Stimulated activated naive CD8-positive, alpha-beta T cell treated with anti-CD3 and anti-CD28 coated beads, Interleukin-15, amount 100 ng/mL, for 72 hours (primary cell): ENCODE measurements around the gene PHACTR3.
A peak's percentile ranks its signal among the peaks of the same experiment; 100 is the strongest.

Source experiments
- ATAC-seq: fragments of 150-1000 bp; cut with Tn5 transposase; 2 replicates; pipeline ENCODE4 v1.10.0; 2021; ENCODE audit warnings: mild to moderate bottlenecking, moderate library complexity
- DNase-seq, 2 donors: peaks; one replicate each; pipeline ENCODE4 v3.0.0; 2021 to 2022
- H3K27ac Mint-ChIP-seq, 2 donors: one replicate each; pipeline ENCODE4 v1.8.0; 2022; ENCODE audit warnings: mild to moderate bottlenecking in 2 of 2, mixed read lengths in 2 of 2, moderate library complexity in 2 of 2
- H3K27me3 Mint-ChIP-seq: one replicate; pipeline ENCODE4 v1.8.0; 2022; ENCODE audit warnings: mixed read lengths
- H3K4me1 Mint-ChIP-seq: one replicate; pipeline ENCODE4 v1.8.0; 2022; ENCODE audit warnings: mild to moderate bottlenecking, mixed read lengths
- H3K4me3 Mint-ChIP-seq, 2 donors: one replicate each; pipeline ENCODE4 v1.8.0; 2022; ENCODE audit warnings: mild to moderate bottlenecking in 2 of 2, mixed read lengths in 2 of 2, moderate library complexity in 1 of 2
- H3K9me3 Mint-ChIP-seq, 2 donors: one replicate each; pipeline ENCODE4 v1.8.0; 2022; ENCODE audit warnings: mixed read lengths in 2 of 2

The PHACTR3 gene

GRCh38 chr20:59752704-59753460 lies 148.5 kb downstream of the PHACTR3 start:
- no peaks in the 10 kb centered on the region for H3K4me1 Mint-ChIP-seq
- DNase-seq (no peak), ATAC-seq (no peak)
- no peaks in the 10 kb centered on the region for H3K9me3 Mint-ChIP-seq
- no peak overlapping the region for H3K4me3 Mint-ChIP-seq
- H3K27me3 Mint-ChIP-seq, result peaks cover 55% of the 10 kb centered on the region
- H3K27ac Mint-ChIP-seq, result peak overlapping the region in 1 of 2 donors; percentile 48

- H3K27me3 Mint-ChIP-seq, result peaks cover 55% of the 10 kb centered on the region
- no peak overlapping the region for H3K4me3 Mint-ChIP-seq
- H3K4me1 Mint-ChIP-seq, result no peaks in the 10 kb centered on the region
- DNase-seq (no peak), ATAC-seq (no peak)
- H3K9me3 Mint-ChIP-seq, result no peaks in the 10 kb centered on the region
- H3K27ac Mint-ChIP-seq, result no peak overlapping the region
Observed at GRCh38 chr20:59753836-59754235, 149.5 kb downstream of the PHACTR3 start.

GRCh38 chr20:59754551-59754950 lies 150.2 kb downstream of the PHACTR3 start:
- Mint-ChIP-seq H3K4me1 (no peaks in the 10 kb centered on the region), H3K9me3 (no peaks in the 10 kb centered on the region), H3K4me3 (no peak overlapping the region), H3K27me3 (peaks cover 49% of the 10 kb centered on the region), H3K27ac (no peak overlapping the region)
- DNase-seq (no peak), ATAC-seq (no peak)

- DNase-seq (no peak), ATAC-seq (no peak)
- peaks cover 35% of the 10 kb centered on the region for H3K27me3 Mint-ChIP-seq
Observed at GRCh38 chr20:59756241-59756640, 151.9 kb downstream of the PHACTR3 start.

GRCh38 chr20:59764037-59764436 lies 159.7 kb downstream of the PHACTR3 start:
- H3K9me3 Mint-ChIP-seq, result peaks cover 17 to 26% of the 10 kb centered on the region in 2 donors
- no peak overlapping the region for H3K4me3 Mint-ChIP-seq
- DNase-seq (no peak), ATAC-seq (no peak)
- no peak overlapping the region for H3K27ac Mint-ChIP-seq
- peaks cover 15% of the 10 kb centered on the region for H3K27me3 Mint-ChIP-seq
- H3K4me1 Mint-ChIP-seq, result no peaks in the 10 kb centered on the region

More at GRCh38 chr20:59756241-59756640, 151.9 kb downstream of the PHACTR3 start:
- H3K4me3 Mint-ChIP-seq, result no peak overlapping the region
- no peaks in the 10 kb centered on the region for H3K4me1 Mint-ChIP-seq
- no peaks in the 10 kb centered on the region for H3K9me3 Mint-ChIP-seq
- no peak overlapping the region for H3K27ac Mint-ChIP-seq

GRCh38 chr20:59765599-59766177 lies 161.3 kb downstream of the PHACTR3 start:
- Mint-ChIP-seq H3K9me3 (peaks cover 17 to 26% of the 10 kb centered on the region in 2 donors), H3K27me3 (peaks cover 15% of the 10 kb centered on the region), H3K27ac (no peak overlapping the region), H3K4me1 (no peaks in the 10 kb centered on the region), H3K4me3 (no peak overlapping the region)
- DNase-seq, result peak in 1 of 2 donors; percentile 11
- ATAC-seq, result no peak

GRCh38 chr20:59767656-59768055 lies 163.3 kb downstream of the PHACTR3 start:
- Mint-ChIP-seq H3K4me3 (no peak overlapping the region), H3K9me3 (peaks cover 17 to 26% of the 10 kb centered on the region in 2 donors), H3K27me3 (peaks cover 15% of the 10 kb centered on the region), H3K4me1 (no peaks in the 10 kb centered on the region), H3K27ac (peak overlapping the region in 1 of 2 donors; percentile 3)
- DNase-seq, result no peak
- no peak for ATAC-seq

- peaks cover 11 to 19% of the 10 kb centered on the region in 2 donors for H3K9me3 Mint-ChIP-seq
- H3K4me3 Mint-ChIP-seq, result no peak overlapping the region
- H3K27ac Mint-ChIP-seq, result no peak overlapping the region
- no peak for ATAC-seq
- peaks cover 21% of the 10 kb centered on the region for H3K27me3 Mint-ChIP-seq
- DNase-seq, result no peak
- no peaks in the 10 kb centered on the region for H3K4me1 Mint-ChIP-seq
Observed at GRCh38 chr20:59770270-59770669, 165.9 kb downstream of the PHACTR3 start.

- ATAC-seq, result no peak
- Mint-ChIP-seq H3K4me3 (no peak overlapping the region), H3K4me1 (no peaks in the 10 kb centered on the region), H3K27ac (no peak overlapping the region), H3K9me3 (peaks cover 5 to 13% of the 10 kb centered on the region in 2 donors), H3K27me3 (peaks cover 17% of the 10 kb centered on the region)
- DNase-seq, result no peak
Observed at GRCh38 chr20:59770851-59771250, 166.5 kb downstream of the PHACTR3 start.

- peak overlapping the region in 1 of 2 donors; percentile 22 for H3K27ac Mint-ChIP-seq
- H3K27me3 Mint-ChIP-seq, result peaks cover 14% of the 10 kb centered on the region
- H3K4me1 Mint-ChIP-seq, result no peaks in the 10 kb centered on the region
- H3K9me3 Mint-ChIP-seq, result peaks cover 0 to 9% of the 10 kb centered on the region in 2 donors
- no peak overlapping the region for H3K4me3 Mint-ChIP-seq
- no peak for DNase-seq
- ATAC-seq, result no peak
Observed at GRCh38 chr20:59771506-59772372, 167.4 kb downstream of the PHACTR3 start.

GRCh38 chr20:59772373-59772705 lies 168.0 kb downstream of the PHACTR3 start:
- ATAC-seq, result no peak
- H3K4me1 Mint-ChIP-seq, result no peaks in the 10 kb centered on the region
- peaks cover 0 to 4% of the 10 kb centered on the region in 2 donors for H3K9me3 Mint-ChIP-seq
- peaks cover 10% of the 10 kb centered on the region for H3K27me3 Mint-ChIP-seq
- H3K27ac Mint-ChIP-seq, result peak overlapping the region in 1 of 2 donors; percentile 9
- no peak overlapping the region for H3K4me3 Mint-ChIP-seq
- DNase-seq, result no peak

GRCh38 chr20:59772931-59773913 lies 168.9 kb downstream of the PHACTR3 start:
- Mint-ChIP-seq H3K9me3 (no peaks in the 10 kb centered on the region), H3K4me1 (no peaks in the 10 kb centered on the region), H3K4me3 (no peak overlapping the region), H3K27ac (no peak overlapping the region), H3K27me3 (peaks cover 6% of the 10 kb centered on the region)
- DNase-seq, result no peak
- no peak for ATAC-seq

GRCh38 chr20:59774204-59774641 lies 169.9 kb downstream of the PHACTR3 start:
- no peak for DNase-seq

GRCh38 chr20:59774921-59775686 lies 170.8 kb downstream of the PHACTR3 start:
- Mint-ChIP-seq H3K4me1 (no peaks in the 10 kb centered on the region), H3K27ac (peak overlapping the region in 1 of 2 donors; percentile 38), H3K4me3 (no peak overlapping the region), H3K27me3 (peaks cover 6% of the 10 kb centered on the region), H3K9me3 (no peaks in the 10 kb centered on the region)
- DNase-seq (no peak), ATAC-seq (no peak)

More at GRCh38 chr20:59774204-59774641, 169.9 kb downstream of the PHACTR3 start:
- Mint-ChIP-seq H3K9me3 (no peaks in the 10 kb centered on the region), H3K4me1 (no peaks in the 10 kb centered on the region), H3K27ac (peak overlapping the region in 1 of 2 donors; percentile 45), H3K4me3 (no peak overlapping the region), H3K27me3 (peaks cover 6% of the 10 kb centered on the region)
- ATAC-seq, result no peak
